AG04450 (cell line): ENCODE data around the gene SH3PXD2A. TPM values are rescaled to one million over a fixed set of nuclear protein-coding genes. Genes with fewer than 3 reads are reported as not detected.

Source experiments
- CTCF ChIA-PET: fragments of 300-600, 350-600 bp; formaldehyde crosslinking; extraction: SDS; loops from one replicate; lab custom pipeline; 2022; ENCODE audit warnings: antibody characterized with exemption, inconsistent platforms; lab: Charles Lee
- POLR2A ChIA-PET: fragments of 350-600 bp; formaldehyde crosslinking; extraction: SDS; loops from one replicate; lab custom pipeline; 2021; ENCODE audit warnings: antibody characterized with exemption, inconsistent platforms; lab: Yijun Ruan, JAX
- DNase-seq: peaks from one replicate; pipeline ENCODE4 v3.0.0-alpha.2; 2011; ENCODE audit warnings: low read depth, low spot score
- H3K27ac ChIP-seq: one replicate; pipeline ENCODE4 v1.5.1; 2012; ENCODE audit warnings: low read depth, low read length, control low read depth
- H3K27me3 ChIP-seq: one replicate; pipeline ENCODE4 v1.6.0; 2012; ENCODE audit warnings: low read length; ENCODE audit not compliant: control insufficient read depth, insufficient read depth
- H3K4me3 ChIP-seq: 2 replicates; pipeline ENCODE4 v1.5.1; 2011; ENCODE audit warnings: mild to moderate bottlenecking, low read depth, low read length, control low read depth
- H3K9me3 ChIP-seq: 2 replicates; pipeline ENCODE4 v1.5.1; 2012; ENCODE audit warnings: low read length; ENCODE audit not compliant: control insufficient read depth, insufficient read depth
- CTCF ChIP-seq: IDR thresholded peaks from 2 replicates; pipeline ENCODE4 v1.5.1; 2011; ENCODE audit warnings: low read depth, low read length, control low read depth, inconsistent platforms
- polyA plus RNA-seq: library from polyadenylated mRNA; depleted of rRNA; stranded (reverse); fragments of >200 nt; gene quantifications from 2 replicates; pipeline ENCODE4 v1.2.3, GENCODE V29; 2011

SH3PXD2A gene
- polyA plus RNA-seq, 1 experiment, result 22.9 TPM

- POLR2A ChIA-PET, result no interaction called here
Measured at GRCh38 chr10:103838070-103838395, 17.3 kb downstream of the SH3PXD2A start.

GRCh38 chr10:103837370-103838069, 17.9 kb downstream of the SH3PXD2A start:
- H3K27me3 ChIP-seq, result no peaks in the 10 kb centered on the region
- H3K27ac ChIP-seq, result no peak overlapping the region
- H3K4me3 ChIP-seq, result no peak overlapping the region
- H3K9me3 ChIP-seq, result no peaks in the 10 kb centered on the region
- TF ChIP-seq CTCF, result no peak
- CTCF ChIA-PET, result interaction anchor here (1.1 kb wide), 1 partner anchor 56 kb away, joined by 3 read pairs; no protein-coding TSS in a partner anchor
- POLR2A ChIA-PET, result no interaction called here
- DNase-seq, result no peak

More at GRCh38 chr10:103838070-103838395, 17.3 kb downstream of the SH3PXD2A start:
- no peak for TF ChIP-seq CTCF
- CTCF ChIA-PET, result interaction anchor here (0.9 to 1.1 kb wide), 2 partner anchors 9 to 56 kb away, joined by 3 read pairs; no protein-coding TSS in a partner anchor
- no peaks in the 10 kb centered on the region for H3K27me3 ChIP-seq
- DNase-seq, result no peak
- no peaks in the 10 kb centered on the region for H3K9me3 ChIP-seq
- no peak overlapping the region for H3K4me3 ChIP-seq
- H3K27ac ChIP-seq, result no peak overlapping the region

GRCh38 chr10:103836861-103837260, 18.5 kb downstream of the SH3PXD2A start:
- POLR2A ChIA-PET, result no interaction called here
- no peak overlapping the region for H3K4me3 ChIP-seq

GRCh38 chr10:103836273-103836672, 19.1 kb downstream of the SH3PXD2A start:
- ChIA-PET POLR2A (no interaction called here), CTCF (interaction anchor here (1.0 kb wide), 1 partner anchor 49 kb away, joined by 4 read pairs; no protein-coding TSS in a partner anchor)
- H3K9me3 ChIP-seq, result no peaks in the 10 kb centered on the region

More at GRCh38 chr10:103836861-103837260, 18.5 kb downstream of the SH3PXD2A start:
- Histone ChIP-seq H3K27me3 (no peaks in the 10 kb centered on the region), H3K9me3 (no peaks in the 10 kb centered on the region), H3K27ac (no peak overlapping the region)
- no peak for TF ChIP-seq CTCF
- CTCF ChIA-PET, result interaction anchor here (1.0 kb wide), 1 partner anchor 48 kb away, joined by 4 read pairs; no protein-coding TSS in a partner anchor
- DNase-seq, result no peak

More at GRCh38 chr10:103836273-103836672, 19.1 kb downstream of the SH3PXD2A start:
- Histone ChIP-seq H3K27ac (peak overlapping the region; percentile 4), H3K4me3 (no peak overlapping the region), H3K27me3 (no peaks in the 10 kb centered on the region)
- no peak for TF ChIP-seq CTCF
- DNase-seq, result no peak
